ENCODE measurements around the gene APH1A. TPM values are rescaled to one million over a fixed set of nuclear protein-coding genes. Genes with fewer than 3 reads are reported as not detected.

The APH1A gene
- total RNA-seq, 4 donors from 2014 or later = 41.2 to 63.8 (median 54.9) TPM

GRCh38 chr1:150281758-150282557 lies 13.1 kb upstream of the APH1A start, which contains the start of gene CIART:
CIART (plus strand) TSS chr1:150282554; CDS start chr1:150283268, 714 bp downstream.
- H3K9me3 ChIP-seq = no peaks in the 10 kb centered on the region
- H3K27ac ChIP-seq = peak within 1 kb of the TSS; percentile 93 to 97 (median 95)
- TF ChIP-seq POLR2A (IDR thresholded peaks at IDR 0.05) = peak; percentile 31 to 58
- TF ChIP-seq, protein P1, sequence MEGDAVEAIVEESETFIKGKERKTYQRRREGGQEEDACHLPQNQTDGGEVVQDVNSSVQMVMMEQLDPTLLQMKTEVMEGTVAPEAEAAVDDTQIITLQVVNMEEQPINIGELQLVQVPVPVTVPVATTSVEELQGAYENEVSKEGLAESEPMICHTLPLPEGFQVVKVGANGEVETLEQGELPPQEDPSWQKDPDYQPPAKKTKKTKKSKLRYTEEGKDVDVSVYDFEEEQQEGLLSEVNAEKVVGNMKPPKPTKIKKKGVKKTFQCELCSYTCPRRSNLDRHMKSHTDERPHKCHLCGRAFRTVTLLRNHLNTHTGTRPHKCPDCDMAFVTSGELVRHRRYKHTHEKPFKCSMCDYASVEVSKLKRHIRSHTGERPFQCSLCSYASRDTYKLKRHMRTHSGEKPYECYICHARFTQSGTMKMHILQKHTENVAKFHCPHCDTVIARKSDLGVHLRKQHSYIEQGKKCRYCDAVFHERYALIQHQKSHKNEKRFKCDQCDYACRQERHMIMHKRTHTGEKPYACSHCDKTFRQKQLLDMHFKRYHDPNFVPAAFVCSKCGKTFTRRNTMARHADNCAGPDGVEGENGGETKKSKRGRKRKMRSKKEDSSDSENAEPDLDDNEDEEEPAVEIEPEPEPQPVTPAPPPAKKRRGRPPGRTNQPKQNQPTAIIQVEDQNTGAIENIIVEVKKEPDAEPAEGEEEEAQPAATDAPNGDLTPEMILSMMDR (IDR thresholded peaks at IDR 0.05 in 4 of 5, conservative IDR thresholded peaks at IDR 0.05 in 1 of 5) = no peak
- intact Hi-C loops (cut with DNase I; ENCODE audit: low total_unique reads) (loop anchor here (1.0 to 5.0 kb wide), 6 partner anchors 14 to 280 kb away; partner anchors contain the start of genes ANP32E and PRPF3), in situ Hi-C loops (cut with MboI; ENCODE audit: low sequenced_read_pairs in 4 of 4) (no loop called here)
- DNase-seq (peak; percentile 97 to 99), ATAC-seq (peak; percentile 88 to 91)
- no peaks in the 10 kb centered on the region for H3K27me3 ChIP-seq
- peaks cover 0 to 12% of the 10 kb centered on the region in 2 donors for H3K36me3 ChIP-seq
- peaks cover 27 to 34% of the 10 kb centered on the region in 2 donors for H3K4me1 ChIP-seq
- peak within 1 kb of the TSS; percentile 59 to 80 (median 72) for H3K4me3 ChIP-seq

- no peak for TF ChIP-seq POLR2A (IDR thresholded peaks at IDR 0.05)
- TF ChIP-seq, protein P1 (IDR thresholded peaks at IDR 0.05 in 4 of 5, conservative IDR thresholded peaks at IDR 0.05 in 1 of 5) = peak; percentile 79 to 85 (median 83)
- Histone ChIP-seq H3K36me3 (peaks cover 0 to 7% of the 10 kb centered on the region in 2 donors), H3K27ac (peak overlapping the region; percentile 93 to 97 (median 95)), H3K4me3 (peak overlapping the region; percentile 59 to 80 (median 72)), H3K4me1 (peaks cover 27 to 34% of the 10 kb centered on the region in 2 donors), H3K9me3 (no peaks in the 10 kb centered on the region), H3K27me3 (no peaks in the 10 kb centered on the region)
- in situ Hi-C loops (cut with MboI; ENCODE audit: low sequenced_read_pairs in 4 of 4) = no loop called here
- intact Hi-C loops (cut with DNase I; ENCODE audit: low total_unique reads) = loop anchor here (1.0 to 5.0 kb wide), 3 partner anchors 25 to 281 kb away; partner anchors contain the start of gene ANP32E
- ATAC-seq (peak; percentile 39 to 46), DNase-seq (peak; percentile 64 to 74)
These were observed 12.5 kb upstream of the APH1A start for GRCh38 chr1:150281221-150281757.

DNA sequence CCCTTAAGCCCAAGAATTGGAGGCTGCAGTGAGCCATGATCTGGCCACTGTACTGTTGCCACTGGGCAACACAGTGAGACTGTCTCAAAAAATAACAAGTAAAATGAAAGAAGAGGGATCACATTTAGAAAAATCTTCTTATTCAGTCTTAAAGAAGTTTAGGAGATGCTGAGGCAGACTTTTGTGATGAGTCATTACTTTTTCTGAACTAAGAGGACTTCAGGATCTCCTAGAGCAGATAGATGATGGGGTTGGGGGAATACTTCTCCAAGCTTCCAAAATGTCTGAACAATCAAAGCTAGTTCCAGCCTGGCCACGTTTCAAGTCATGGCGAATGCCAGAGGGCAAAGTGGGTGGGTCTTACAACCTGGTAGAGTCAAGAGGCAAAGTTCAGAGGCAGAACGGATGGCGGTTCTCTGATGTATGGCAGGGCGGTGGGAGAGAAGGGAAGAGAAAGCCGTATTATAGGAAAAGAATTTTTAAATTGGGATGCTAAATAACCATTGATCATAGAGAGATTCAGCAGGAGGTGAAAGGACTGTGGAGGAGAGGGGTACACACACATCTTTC lies 11.4 kb upstream of the APH1A start:
- H3K9me3 ChIP-seq = no peaks in the 10 kb centered on the region
- in situ Hi-C loops (cut with MboI; ENCODE audit: low sequenced_read_pairs in 4 of 4) (no loop called here), intact Hi-C loops (cut with DNase I; ENCODE audit: low total_unique reads) (loop anchor here (5.0 kb wide), 1 partner anchor 282 kb away; no protein-coding TSS in a partner anchor)
- ATAC-seq (no peak), DNase-seq (no peak)
- H3K27me3 ChIP-seq = no peaks in the 10 kb centered on the region
- no peak overlapping the region for H3K4me3 ChIP-seq
- peaks cover 27 to 34% of the 10 kb centered on the region in 2 donors for H3K4me1 ChIP-seq
- H3K27ac ChIP-seq = peak overlapping the region; percentile 93 to 97 (median 95)
- peaks cover 0 to 4% of the 10 kb centered on the region in 2 donors for H3K36me3 ChIP-seq
- no peak for TF ChIP-seq POLR2A (IDR thresholded peaks at IDR 0.05)
- TF ChIP-seq, protein P1 (IDR thresholded peaks at IDR 0.05 in 4 of 5, conservative IDR thresholded peaks at IDR 0.05 in 1 of 5) = no peak

- intact Hi-C loops (cut with DNase I; ENCODE audit: low total_unique reads) (no loop called here), in situ Hi-C loops (cut with MboI; ENCODE audit: low sequenced_read_pairs in 4 of 4) (no loop called here)
- Histone ChIP-seq H3K27me3 (no peaks in the 10 kb centered on the region), H3K36me3 (no peaks in the 10 kb centered on the region), H3K9me3 (no peaks in the 10 kb centered on the region), H3K4me1 (peaks cover 0 to 32% of the 10 kb centered on the region in 2 donors), H3K27ac (peak overlapping the region; percentile 35 to 75 (median 65)), H3K4me3 (peak overlapping the region in 2 of 4 donors; percentile 28 to 36)
- DNase-seq = no peak
- TF ChIP-seq, protein P1 (IDR thresholded peaks at IDR 0.05 in 4 of 5, conservative IDR thresholded peaks at IDR 0.05 in 1 of 5) = no peak
- TF ChIP-seq POLR2A (IDR thresholded peaks at IDR 0.05) = no peak
- no peak for ATAC-seq
These were observed 4.5 kb upstream of the APH1A start for GRCh38 chr1:150273311-150273710.
